HepG2 (cell line): ENCODE data around the gene PTGDS. TPM values are rescaled to one million over a fixed set of nuclear protein-coding genes. Genes with fewer than 3 reads are reported as not detected.

ENCODE experiments used
- ATAC-seq: fragments of 200-7000 bp; cut with Tn5 transposase; 3 replicates; pipeline ENCODE4 v1.9.1; 2020; ENCODE audit warnings: mild to moderate bottlenecking, moderate library complexity
- BruUV-seq: library from RNA; stranded (reverse); fragments of 400-500 nt; replicated peaks from 2 replicates; lab custom pipeline; 2021; lab: Mats Ljungman, UMichigan
- CTCF ChIA-PET: fragments of 300-600 bp; formaldehyde crosslinking; extraction: SDS; loops from one replicate; lab custom pipeline; 2021; ENCODE audit warnings: low total read pairs, inconsistent platforms, low intra/inter-chr PET ratio; lab: Yijun Ruan, JAX
- POLR2A ChIA-PET: fragments of 350-600 bp; sonication (Branson Sonifier 250); formaldehyde crosslinking; loops from one replicate; lab custom pipeline; 2020; ENCODE audit warnings: antibody characterized with exemption, inconsistent platforms; lab: Yijun Ruan, JAX
- DNase-seq: peaks from one replicate; pipeline ENCODE4 v3.0.0-alpha.2; 2015; ENCODE audit warnings: low spot score
- FAIRE-seq: peaks from 3 replicates; lab custom pipeline; 2011; peaks lifted over from hg19 to GRCh38; lab: Jason Lieb, UNC
- H2AFZ ChIP-seq: one replicate; pipeline ENCODE4 v1.6.1; 2011; ENCODE audit warnings: low read length, inconsistent platforms
- H3K27ac ChIP-seq: fragments of 300-600 bp; 3 replicates; pipeline ENCODE4 v1.8.0; 2011; ENCODE audit warnings: mixed run types, mild to moderate bottlenecking, mixed read lengths, low read length, inconsistent platforms; ENCODE audit not compliant: insufficient read depth; ENCODE audit errors: extremely low read length
- H3K27me3 ChIP-seq, 2 experiments: fragments of 200-600 bp in 1 of 2; 2 replicates in 1 of 2; 3 replicates in 1 of 2; pipeline versions ENCODE4 v1.6.0 to v1.8.0; 2011; ENCODE audit warnings: low read length in 2 of 2, mild to moderate bottlenecking in 2 of 2, moderate library complexity in 2 of 2, inconsistent platforms in 1 of 2; ENCODE audit not compliant: insufficient read depth in 2 of 2, control insufficient read depth in 1 of 2
- H3K36me3 ChIP-seq, 2 experiments: fragments of 200-600 bp in 1 of 2; replicated peaks in 1 of 2; 2 replicates in 1 of 2; 3 replicates in 1 of 2; pipeline versions ENCODE4 v1.5.1 to v1.8.0; 2011; ENCODE audit warnings: low read length in 2 of 2, inconsistent platforms in 1 of 2; ENCODE audit not compliant: insufficient read depth in 2 of 2, control insufficient read depth in 1 of 2
- H3K4me1 ChIP-seq: 2 replicates; pipeline ENCODE4 v1.5.1; 2012; ENCODE audit warnings: low read length, inconsistent platforms; ENCODE audit not compliant: insufficient read depth
- H3K4me2 ChIP-seq: 2 replicates; pipeline ENCODE4 v1.6.0; 2011; ENCODE audit warnings: low read depth, low read length, inconsistent platforms
- H3K4me3 ChIP-seq, 3 experiments: fragments of 200-600 bp in 1 of 3; sonication (generic), shearing (Covaris generic) in 1 of 3; replicated peaks in 1 of 3; 2 replicates each; pipeline ENCODE4 v1.5.1; 2011 to 2016; ENCODE audit warnings: low read length in 3 of 3, inconsistent platforms in 2 of 3, low read depth in 2 of 3, mild to moderate bottlenecking in 2 of 3, control low read depth in 1 of 3, mixed read lengths in 1 of 3; ENCODE audit not compliant: insufficient read depth in 1 of 3
- H3K79me2 ChIP-seq: one replicate; pipeline ENCODE4 v1.6.1; 2011; ENCODE audit warnings: low read length, inconsistent platforms; ENCODE audit not compliant: insufficient read depth
- H3K9ac ChIP-seq: 2 replicates; pipeline ENCODE4 v1.6.0; 2011; ENCODE audit warnings: mild to moderate bottlenecking, low read depth, low read length, inconsistent platforms; ENCODE audit not compliant: insufficient read depth
- H3K9me3 ChIP-seq: 2 replicates; pipeline ENCODE4 v1.5.1; 2012; ENCODE audit warnings: mild to moderate bottlenecking, low read length
- H4K20me1 ChIP-seq: 2 replicates; pipeline ENCODE4 v1.6.0; 2011; ENCODE audit warnings: inconsistent platforms, mild to moderate bottlenecking, low read length, moderate library complexity; ENCODE audit not compliant: insufficient read depth
- ATF5 ChIP-seq: sonication (generic); formaldehyde crosslinking; IDR thresholded peaks from 2 replicates; pipeline ENCODE4 v1.4.0; 2020; ENCODE audit warnings: mild to moderate bottlenecking, low read depth, missing genetic modification reagents
- ATF7-NPFF ChIP-seq: sonication (generic); formaldehyde crosslinking; IDR thresholded peaks from 2 replicates; pipeline ENCODE4 v1.8.1; 2023; ENCODE audit warnings: mild to moderate bottlenecking, low read depth, missing genetic modification reagents, moderate library complexity
- DPF2 ChIP-seq: sonication (generic); formaldehyde crosslinking; IDR thresholded peaks from 2 replicates; pipeline ENCODE4 v1.4.0; 2020; ENCODE audit warnings: mild to moderate bottlenecking, low read depth, missing genetic modification reagents, borderline replicate concordance
- HIVEP1 ChIP-seq: sonication (generic); formaldehyde crosslinking; IDR thresholded peaks from 2 replicates; pipeline ENCODE4 v1.4.0; 2020; ENCODE audit warnings: mild to moderate bottlenecking, missing genetic modification reagents
- HOXA5 ChIP-seq: sonication (generic); formaldehyde crosslinking; IDR thresholded peaks from 2 replicates; pipeline ENCODE4 v1.4.0; 2020; ENCODE audit warnings: missing genetic modification reagents
- IRF2 ChIP-seq: IDR thresholded peaks from 2 replicates; pipeline ENCODE4 v1.6.1; 2018; ENCODE audit warnings: missing genetic modification reagents, missing compliant biosample characterization
- IRX3 ChIP-seq: sonication (generic); formaldehyde crosslinking; IDR thresholded peaks from 2 replicates; pipeline ENCODE4 v1.8.1; 2023; ENCODE audit warnings: mild to moderate bottlenecking, low read depth, missing genetic modification reagents, borderline replicate concordance
- MAX ChIP-seq: IDR thresholded peaks from 2 replicates; pipeline ENCODE4 v1.6.1; 2012; ENCODE audit warnings: inconsistent platforms
- PRPF4 ChIP-seq: fragments of 200-400 bp; formaldehyde crosslinking; IDR thresholded peaks from 2 replicates; pipeline ENCODE4 v1.6.1; 2016; ENCODE audit warnings: low read length, low read depth; ENCODE audit not compliant: poor library complexity, severe bottlenecking
- TAF1 ChIP-seq: sonication (generic); formaldehyde crosslinking; IDR thresholded peaks from 2 replicates; pipeline ENCODE4 v1.4.0; 2020; ENCODE audit warnings: missing genetic modification reagents
- YEATS4 ChIP-seq: sonication (generic); formaldehyde crosslinking; IDR thresholded peaks from 2 replicates; pipeline ENCODE4 v1.4.0; 2020; ENCODE audit warnings: missing genetic modification reagents, borderline replicate concordance
- ZBED4 ChIP-seq: sonication (generic); formaldehyde crosslinking; IDR thresholded peaks from 2 replicates; pipeline ENCODE4 v1.4.0; 2020; ENCODE audit warnings: missing genetic modification reagents, borderline replicate concordance
- ZNF121 ChIP-seq: sonication (generic); formaldehyde crosslinking; IDR thresholded peaks from 2 replicates; pipeline ENCODE4 v1.5.0; 2020; ENCODE audit warnings: mild to moderate bottlenecking, missing genetic modification reagents
- ZNF296 ChIP-seq: sonication (generic); formaldehyde crosslinking; conservative IDR thresholded peaks from 2 replicates; pipeline ENCODE4 v1.5.0; 2020; ENCODE audit warnings: mild to moderate bottlenecking, missing genetic modification reagents
- ZNF549 ChIP-seq: sonication (generic); formaldehyde crosslinking; IDR thresholded peaks from 2 replicates; pipeline ENCODE4 v1.5.0; 2020; ENCODE audit warnings: missing genetic modification reagents
- ZNF615 ChIP-seq: sonication (generic); formaldehyde crosslinking; IDR thresholded peaks from 2 replicates; pipeline ENCODE4 v1.5.0; 2020; ENCODE audit warnings: mild to moderate bottlenecking, missing genetic modification reagents, borderline replicate concordance
- ZNF644 ChIP-seq: IDR thresholded peaks from 2 replicates; pipeline ENCODE4 v1.6.1; 2016; ENCODE audit warnings: low read depth
- ZNF713 ChIP-seq: sonication (generic); formaldehyde crosslinking; IDR thresholded peaks from 2 replicates; pipeline ENCODE4 v1.4.0; 2020; ENCODE audit warnings: mild to moderate bottlenecking, missing genetic modification reagents
- ZNF724P ChIP-seq: sonication (generic); formaldehyde crosslinking; IDR thresholded peaks from 2 replicates; pipeline ENCODE4 v1.8.0; 2022; ENCODE audit warnings: missing genetic modification reagents, borderline replicate concordance
- WGBS: methylation state at CpG from one replicate; pipeline ENCODE4 v1.1.6; 2017; ENCODE audit warnings: low lambda C conversion rate; 5-methylcytosine and 5-hydroxymethylcytosine counted together
- in situ Hi-C: cut with HindIII; loops from 2 replicates; pipeline ENCODE4 v1.10.0; 2017; ENCODE audit warnings: low pct_unique_long_range_greater_than_20kb; ENCODE audit not compliant: extremely low pct_ligation_motif_present
- intact Hi-C: fragments of 100-400 bp; cut with micrococcal nuclease; formaldehyde crosslinking; loops from one replicate; pipeline ENCODE4 v1.10.0; 2022; ENCODE audit not compliant: unreplicated experiment
- polyA plus RNA-seq, 8 experiments: library from polyadenylated mRNA; depleted of rRNA in 3 of 8; stranded (reverse) in 7 of 8; unstranded in 1 of 8; fragments of >200 nt; fragmentation: Illumina TruSeq in 4 of 8; extraction: Trizol in 4 of 8; gene quantifications; 2 replicates each; pipeline versions ENCODE4 v1.2.1 to v1.2.3, GENCODE V29; 2011 to 2016; ENCODE audit warnings: low read depth in 4 of 8, missing spikeins in 1 of 8, mixed read lengths in 1 of 8; ENCODE audit not compliant: insufficient read depth in 1 of 8
- total RNA-seq, 5 experiments: library from RNA; depleted of rRNA; stranded (reverse); fragments of >200 nt; fragmentation: Illumina TruSeq; extraction: Trizol; gene quantifications; 2 replicates each; pipeline ENCODE4 v1.2.3, GENCODE V29; 2016; ENCODE audit warnings: low read depth in 1 of 5

PTGDS gene
- total and polyA plus RNA-seq, 2 of the 13 experiments (the other 11 are each of a cell fraction or from before 2014, with no cell fraction given), result 0.33 to 0.50 TPM

GRCh38 chr9:137001857-137002645 is 24.7 kb downstream of the PTGDS start:
- ChIA-PET CTCF (no interaction called here), POLR2A (interaction anchor here (0.8 to 3.5 kb wide), 5 partner anchors 9 to 57 kb away, joined by 3 to 22 read pairs (median 6); partner anchors contain the start of genes C8G, FBXW5 and PAXX)
- Histone ChIP-seq H2AFZ (peak overlapping the region; percentile 6), H3K27ac (peak overlapping the region; percentile 22), H3K27me3 (no peaks in the 10 kb centered on the region), H3K79me2 (no peaks in the 10 kb centered on the region), H3K4me2 (peak overlapping the region; percentile 77), H3K9me3 (peaks cover 4% of the 10 kb centered on the region; the same call in 1 of the 2 replicates), H3K4me1 (peaks cover 47% of the 10 kb centered on the region), H3K9ac (peak overlapping the region; percentile 29; the same call in 1 of the 2 replicates), H3K36me3 (no peaks in the 10 kb centered on the region), H3K4me3 (peak overlapping the region in 1 of 3 experiments; percentile 61; a peak in 2 of 6 replicates), H4K20me1 (no peaks in the 10 kb centered on the region)
- FAIRE-seq, result no peak
- in situ Hi-C loops, result no loop called here
- intact Hi-C loops, result no loop called here
- 18% methylated on average over 17 of the region's 20 CpGs for WGBS
- peak; percentile 58 for ATAC-seq
- DNase-seq, result peak; percentile 51
- BruUV-seq, result no TSS peak
- TF ChIP-seq HOXA5 (CRISPR knock-in tag), result no peak
- 0 out of 2 replicates have a peak, but pooled peaks have one; percentile 19 for TF ChIP-seq TAF1
- peak; percentile 67 for TF ChIP-seq MAX
- TF ChIP-seq ATF7-NPFF (CRISPR knock-in tag), result 0 out of 2 replicates have a peak, but pooled peaks have one; percentile 19
- TF ChIP-seq ZNF121 (CRISPR knock-in tag), result peak; percentile 53; the same call in 1 of the 2 replicates
- no peak for TF ChIP-seq ZNF615 (CRISPR knock-in tag)
- 0 out of 2 replicates have a peak, but pooled peaks have one; percentile 33 for TF ChIP-seq YEATS4 (CRISPR knock-in tag)
- TF ChIP-seq IRF2 (CRISPR knock-in tag), result 0 out of 2 replicates have a peak, but pooled peaks have one; percentile 13
- TF ChIP-seq ZNF724P (CRISPR knock-in tag), result 0 out of 2 replicates have a peak, but pooled peaks have one; percentile 25
- 0 out of 2 replicates have a peak, but pooled peaks have one; percentile 25 for TF ChIP-seq DPF2 (CRISPR knock-in tag)
- no peak for TF ChIP-seq ATF5 (CRISPR knock-in tag)
- TF ChIP-seq HIVEP1 (CRISPR knock-in tag), result no peak
- no peak for TF ChIP-seq ZNF296
- TF ChIP-seq IRX3 (CRISPR knock-in tag), result no peak
- TF ChIP-seq ZNF644, result 0 out of 2 replicates have a peak, but pooled peaks have one; percentile 27
- TF ChIP-seq ZNF713 (CRISPR knock-in tag), result no peak
- TF ChIP-seq PRPF4, result no peak
- TF ChIP-seq ZBED4, result no peak
- no peak for TF ChIP-seq ZNF549 (CRISPR knock-in tag)
